ENCODE results near the gene OCA2. TPM values are rescaled to one million over a fixed set of nuclear protein-coding genes. Genes with fewer than 3 reads are reported as not detected.

OCA2 gene
- total RNA-seq, 1 experiment from 2014 or later: 0.13 TPM

GRCh38 chr15:27855137-27855536, 244.0 kb downstream of the OCA2 start:
- H3K9me3 ChIP-seq (ENCODE audit: control insufficient read depth, insufficient read depth, low read depth, low read length): peaks cover 10% of the 10 kb centered on the region; the same call in 1 of the 2 replicates
- DNase-seq (ENCODE audit: low read depth, low spot score) (no peak), ATAC-seq (no peak)
- BruUV-seq (replicated peaks): no TSS peak
- TF ChIP-seq CTCF (IDR thresholded peaks at IDR 0.05): no peak
- no peak for TF ChIP-seq TCF7L2 (IDR thresholded peaks at IDR 0.05; ENCODE audit: low read depth, low read length)
- TF ChIP-seq SIN3A (IDR thresholded peaks at IDR 0.05; ENCODE audit: borderline replicate concordance, insufficient read depth, low read depth, low read length): no peak
- no peak for TF ChIP-seq POLR2AphosphoS5 (IDR thresholded peaks at IDR 0.05; ENCODE audit: low read depth, low read length)
- H3K4me3 ChIP-seq (ENCODE audit: low read depth in 2 of 2, low read length in 2 of 2): no peak overlapping the region
- H3K27me3 ChIP-seq (ENCODE audit: control insufficient read depth, insufficient read depth, low read length): no peaks in the 10 kb centered on the region
- H3K36me3 ChIP-seq (ENCODE audit: control insufficient read depth, insufficient read depth, low read length): no peaks in the 10 kb centered on the region
- H3K4me1 ChIP-seq (ENCODE audit: control insufficient read depth, insufficient read depth, low read length): no peaks in the 10 kb centered on the region
- intact Hi-C loops (cut with micrococcal nuclease; ENCODE audit: unreplicated experiment): no loop called here
- in situ Hi-C loops (cut with HindIII; ENCODE audit: low pct_unique_long_range_greater_than_20kb, low sequenced_read_pairs): no loop called here
- CTCF ChIA-PET: no interaction called here
- POLR2A ChIA-PET: no interaction called here
- no peak overlapping the region for H3K27ac ChIP-seq (ENCODE audit: low read length)

DNA sequence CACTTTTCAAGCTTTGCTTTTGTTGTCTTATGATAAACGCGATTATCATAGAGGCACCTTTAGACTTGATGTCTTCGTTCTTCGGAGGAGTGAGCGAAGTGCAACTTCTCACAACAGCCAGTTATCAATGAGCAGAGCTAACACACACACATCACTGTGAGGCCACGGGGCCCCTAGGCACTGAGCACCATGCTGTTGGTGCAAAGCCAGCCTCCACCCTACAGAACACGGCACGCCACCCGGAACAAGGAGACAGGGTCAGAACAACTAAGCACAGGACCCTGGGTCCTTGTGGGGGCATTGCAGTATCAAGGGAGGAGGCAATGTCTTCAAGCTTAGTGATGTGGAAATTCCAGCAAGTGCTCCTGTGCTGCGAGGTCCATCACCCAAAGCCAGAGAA, 244.5 kb downstream of the OCA2 start:
- no peaks in the 10 kb centered on the region for H3K27me3 ChIP-seq (ENCODE audit: control insufficient read depth, insufficient read depth, low read length)
- peaks cover 10% of the 10 kb centered on the region; the same call in 1 of the 2 replicates for H3K9me3 ChIP-seq (ENCODE audit: control insufficient read depth, insufficient read depth, low read depth, low read length)
- H3K4me1 ChIP-seq (ENCODE audit: control insufficient read depth, insufficient read depth, low read length): no peaks in the 10 kb centered on the region
- H3K27ac ChIP-seq (ENCODE audit: low read length): no peak overlapping the region
- H3K4me3 ChIP-seq (ENCODE audit: low read depth in 2 of 2, low read length in 2 of 2): no peak overlapping the region
- ATAC-seq: no peak
- intact Hi-C loops (cut with micrococcal nuclease; ENCODE audit: unreplicated experiment) (no loop called here), in situ Hi-C loops (cut with HindIII; ENCODE audit: low pct_unique_long_range_greater_than_20kb, low sequenced_read_pairs) (no loop called here)
- H3K36me3 ChIP-seq (ENCODE audit: control insufficient read depth, insufficient read depth, low read length): no peaks in the 10 kb centered on the region
- no peak for DNase-seq (ENCODE audit: low read depth, low spot score)
- ChIA-PET POLR2A (no interaction called here), CTCF (no interaction called here)
- no TSS peak for BruUV-seq (replicated peaks)
- TF ChIP-seq POLR2AphosphoS5 (IDR thresholded peaks at IDR 0.05; ENCODE audit: low read depth, low read length) (no peak), REST (IDR thresholded peaks at IDR 0.05; ENCODE audit: insufficient read depth in 1 of 2, low read depth in 2 of 2, low read length in 1 of 2) (no peak), SIN3A (IDR thresholded peaks at IDR 0.05; ENCODE audit: borderline replicate concordance, insufficient read depth, low read depth, low read length) (no peak), CTCF (IDR thresholded peaks at IDR 0.05) (no peak), TCF7L2 (IDR thresholded peaks at IDR 0.05; ENCODE audit: low read depth, low read length) (no peak)

Measured in Panc1 (cell line).